Stimulated activated CD4-positive, alpha-beta T cell treated with anti-CD3 and anti-CD28 coated beads, TNF-alpha, amount 100 ng/mL, for 24 hours (primary cell): ENCODE data around the gene C5orf34.
A peak's percentile ranks its signal among the peaks of the same experiment; 100 is the strongest.
"Not testable (repeated sequence)": the region's sequence is repeated elsewhere in the genome, so short reads cannot be mapped to it uniquely, and the experiment has no call there.

Experiments
- DNase-seq, 3 experiments: peaks; one replicate each; pipeline ENCODE4 v3.0.0-alpha.2; 2020; ENCODE audit warnings: low read depth in 3 of 3

C5orf34 gene

DNA sequence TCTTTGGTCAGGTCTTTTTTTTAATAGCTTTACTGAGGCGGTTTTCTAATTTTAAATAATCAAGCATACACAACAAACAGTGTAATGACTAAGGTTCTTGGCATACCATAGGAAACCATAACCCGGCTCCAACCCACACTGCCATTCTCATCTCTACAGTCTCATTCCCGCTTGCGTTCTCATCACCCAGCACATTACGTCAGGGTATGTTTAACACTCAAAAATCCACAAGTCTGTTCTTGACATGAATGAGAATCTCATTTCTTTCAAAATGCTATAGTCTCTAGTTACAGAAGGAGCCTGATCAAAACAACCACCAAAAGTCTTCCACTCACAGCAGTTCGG lies 505 bp downstream of the C5orf34 start:
- DNase-seq, result peak in 1 of 3 experiments; percentile 19

DNA sequence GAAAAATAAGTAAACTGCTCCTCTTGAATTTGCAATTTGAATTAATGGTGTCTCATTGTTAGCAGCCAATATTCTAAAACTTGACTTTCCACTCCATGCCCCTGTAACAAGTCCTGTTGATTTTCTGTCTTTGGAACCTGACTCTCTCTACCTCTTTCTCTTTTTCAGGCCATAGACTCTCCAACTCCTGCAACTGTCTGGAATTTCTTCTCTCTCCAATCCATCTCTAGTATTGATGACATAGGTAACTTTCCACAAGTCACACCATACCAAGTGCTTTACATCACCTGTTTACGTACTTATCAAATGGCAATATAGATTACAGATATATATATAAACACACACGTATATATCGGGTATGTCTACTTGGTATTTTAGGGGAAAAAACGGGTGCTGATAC lies 923 bp downstream of the C5orf34 start:
- DNase-seq, result no peak

DNA sequence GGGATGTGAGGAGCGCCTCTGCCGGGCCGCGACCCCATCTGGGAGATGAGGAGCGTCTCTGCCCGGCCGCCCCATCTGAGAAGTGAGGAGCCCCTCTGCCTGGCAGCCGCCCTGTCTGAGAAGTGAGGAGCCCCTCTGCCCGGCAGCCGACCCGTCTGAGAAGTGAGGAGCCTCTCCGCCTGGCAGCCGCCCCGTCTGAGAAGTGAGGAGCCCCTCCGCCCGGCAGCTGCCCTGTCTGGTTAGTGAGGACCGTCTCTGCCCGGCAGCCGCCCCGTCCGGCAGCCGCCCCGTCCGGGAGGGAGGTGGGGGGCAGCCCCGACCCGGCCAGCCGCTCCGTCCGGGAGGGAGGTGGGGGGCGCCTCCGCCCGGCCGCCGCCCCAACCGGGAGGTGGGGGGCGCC lies 3.9 kb downstream of the C5orf34 start:
- DNase-seq, result not testable (repeated sequence)

DNA sequence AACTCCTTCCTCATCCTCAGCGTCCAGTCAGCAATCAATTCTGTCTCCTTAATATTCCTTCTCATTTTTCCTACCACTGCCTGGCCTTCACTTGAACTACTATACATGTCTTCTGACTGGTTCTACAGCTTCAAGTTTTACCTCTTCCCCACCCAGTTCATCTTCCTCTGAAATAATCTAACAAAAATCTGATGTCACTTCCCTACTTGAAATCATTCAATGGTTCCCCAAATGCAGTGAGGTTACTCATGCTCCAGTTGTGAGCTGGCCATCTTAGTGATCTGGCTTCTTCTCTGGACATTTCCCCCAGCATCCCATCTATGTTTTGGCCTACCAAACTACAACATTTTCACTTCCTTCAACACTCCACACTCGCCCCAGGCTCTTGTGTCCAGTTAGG lies 16.4 kb downstream of the C5orf34 start:
- DNase-seq, result no peak

DNA sequence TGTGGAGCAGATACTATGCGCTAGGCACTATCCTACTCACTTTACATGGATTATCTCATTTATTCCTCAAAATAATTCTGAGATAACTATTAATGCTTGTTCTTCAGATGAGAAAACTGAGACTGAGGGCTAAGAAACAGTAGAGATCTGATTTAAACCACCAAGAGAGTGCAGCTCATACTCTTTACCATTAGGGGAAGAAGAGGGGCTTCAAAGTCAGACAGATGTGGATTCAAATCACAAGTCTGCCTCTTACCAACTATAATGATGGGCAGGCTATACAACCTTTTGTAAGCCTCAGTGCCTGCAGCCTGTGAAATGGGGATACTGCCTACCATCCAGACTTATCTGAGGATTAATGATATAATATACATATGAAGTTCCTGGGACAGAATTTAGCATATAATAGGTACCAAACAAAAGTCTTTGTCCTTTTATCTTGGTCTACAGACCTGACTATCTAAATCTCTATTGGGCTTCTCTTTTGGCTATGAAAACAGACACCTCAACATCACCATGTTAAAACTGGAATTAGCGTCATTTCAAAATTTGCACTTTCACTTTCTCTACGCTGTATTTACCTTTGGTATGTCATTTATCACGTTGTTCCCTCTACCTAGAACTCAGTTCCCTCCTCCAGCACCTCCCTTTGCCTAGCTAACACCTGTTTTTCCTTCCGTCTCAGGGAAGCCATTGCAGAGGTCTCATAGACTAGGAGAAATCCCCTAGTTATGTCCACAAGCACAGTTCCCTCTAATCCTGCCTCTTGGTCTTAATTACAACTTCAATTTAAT lies 17.4 kb downstream of the C5orf34 start:
- DNase-seq, result no peak

DNA sequence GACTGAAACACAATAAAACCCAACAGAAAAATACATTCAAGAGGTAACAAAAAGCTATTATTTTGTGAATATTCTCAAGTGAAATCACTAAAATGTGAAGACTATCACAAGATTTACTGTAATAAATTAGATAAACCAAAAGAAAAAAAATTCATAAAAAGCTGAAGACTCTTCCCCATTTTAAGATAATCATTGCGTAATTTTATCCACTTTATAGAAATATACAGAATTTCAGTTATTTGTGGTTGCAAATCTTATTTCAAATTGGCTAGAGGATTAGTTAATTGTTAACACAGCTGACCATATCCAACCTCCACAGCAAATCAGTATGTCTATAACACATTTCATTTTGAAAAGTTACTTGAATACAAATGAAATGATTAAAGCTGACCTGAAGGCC lies 23.6 kb downstream of the C5orf34 start:
- DNase-seq, result no peak

DNA sequence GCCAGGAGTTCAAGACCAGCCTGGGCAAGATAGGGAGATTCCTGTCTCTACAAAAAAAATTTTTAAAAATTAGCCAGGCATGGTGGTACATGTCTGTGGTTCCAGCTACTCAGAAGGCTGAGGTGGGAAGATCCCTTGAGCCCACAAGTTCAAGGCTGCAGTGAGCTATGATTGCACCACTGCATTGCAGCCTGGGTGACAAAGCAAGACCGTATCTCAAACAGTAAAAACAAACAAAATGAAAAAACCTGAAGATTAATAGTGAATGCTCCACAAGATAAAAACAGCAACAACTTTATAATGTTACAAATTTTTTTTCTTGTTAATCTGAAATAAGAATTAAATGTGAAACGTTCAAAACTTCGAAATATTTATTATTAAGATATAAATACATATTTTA lies 28.6 kb downstream of the C5orf34 start:
- DNase-seq, result no peak

DNA sequence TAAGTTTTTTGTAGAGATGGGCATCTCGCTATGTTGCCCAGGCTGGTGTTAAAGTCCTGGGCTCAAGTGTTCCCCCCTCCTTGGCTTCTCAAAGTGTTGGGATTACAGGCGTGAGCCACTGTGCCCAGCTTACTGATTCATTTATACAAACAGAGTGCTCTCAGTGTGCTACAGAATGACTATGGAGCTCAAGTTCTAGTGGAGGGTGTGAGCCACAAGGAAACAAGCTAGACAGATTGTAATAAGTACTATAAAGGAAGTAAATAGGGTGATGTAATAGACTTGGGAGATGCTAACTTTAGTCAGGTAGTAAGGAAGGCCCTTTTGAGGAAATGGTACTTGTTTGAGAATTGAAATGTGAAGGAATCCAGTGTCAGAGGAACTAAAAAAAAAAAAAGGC lies 29.5 kb downstream of the C5orf34 start:
- no peak for DNase-seq

DNA sequence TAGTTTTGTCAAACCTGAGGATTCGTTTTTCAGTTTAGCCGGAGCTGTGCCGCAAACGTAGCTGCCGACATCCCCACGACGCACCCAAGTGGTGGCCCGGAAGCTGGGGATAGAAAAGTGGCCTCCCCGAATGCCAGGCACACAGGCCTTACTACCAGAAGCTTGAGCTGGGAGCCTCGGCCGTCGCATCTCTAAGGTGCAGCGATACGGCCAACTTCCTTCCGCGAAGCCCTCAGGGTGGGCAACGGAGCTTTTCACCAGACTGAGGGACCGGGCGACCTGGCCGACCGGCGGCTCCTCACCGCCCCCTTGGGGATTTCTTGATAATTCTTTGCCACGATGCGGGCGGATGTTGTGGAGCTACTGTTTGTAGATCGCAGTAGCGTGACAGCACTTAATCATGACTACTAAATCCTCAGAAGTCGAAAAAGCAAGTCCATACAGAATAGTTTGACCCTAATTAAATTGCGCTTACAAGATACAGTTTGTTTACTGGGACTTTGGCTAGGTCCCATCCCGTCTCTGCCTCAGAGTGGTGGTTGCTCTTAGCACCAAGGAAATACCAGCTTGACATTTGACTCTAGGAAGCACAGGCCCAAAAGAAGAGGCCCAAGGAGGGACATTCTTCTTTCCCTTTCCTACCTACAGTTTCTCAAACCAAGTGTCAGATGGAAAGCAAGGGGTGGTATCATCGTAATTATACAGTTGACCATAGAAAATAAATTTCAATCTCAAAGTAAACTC lies 30.7 kb downstream of the C5orf34 start:
- DNase-seq, result peak; percentile 74 to 81 (median 81)

DNA sequence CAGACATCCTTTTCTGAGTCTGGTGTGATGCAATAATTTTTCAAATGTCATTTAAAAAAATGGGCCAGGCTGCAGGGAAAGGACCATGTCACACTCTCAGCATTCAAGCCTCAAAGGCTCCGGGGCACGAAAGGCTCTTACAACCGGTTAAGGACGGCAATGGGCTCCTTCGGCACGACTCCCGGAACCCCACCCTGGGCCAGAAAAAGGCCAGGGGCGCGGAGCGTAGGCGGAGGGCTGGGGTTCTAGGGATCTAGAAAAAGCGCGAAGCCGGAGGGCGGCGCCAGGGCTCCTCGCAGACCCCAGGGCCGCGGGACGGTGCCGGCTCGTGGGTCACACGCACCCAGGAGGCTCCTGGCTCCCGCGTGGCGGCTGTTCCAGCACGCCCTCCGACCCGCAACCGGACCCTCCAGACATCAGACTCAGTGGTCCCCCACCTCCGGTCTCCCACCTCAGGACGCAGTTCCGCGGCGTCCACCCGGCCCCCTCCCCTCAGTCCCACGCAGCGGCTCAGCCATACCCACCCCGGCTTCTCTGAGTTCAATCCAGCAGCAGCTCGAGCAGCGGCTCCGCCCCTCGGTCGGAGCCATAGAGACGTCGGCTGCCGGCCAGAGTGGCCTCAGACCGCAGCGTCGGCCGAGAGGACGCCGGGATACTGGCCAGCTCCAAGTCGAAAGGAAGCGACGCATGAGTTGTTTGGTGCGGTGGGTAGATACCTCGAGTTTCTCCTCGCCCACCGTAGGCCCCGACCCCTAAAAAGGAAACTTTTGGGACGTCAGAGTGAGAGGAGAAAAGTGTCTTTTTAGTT lies 31.4 kb downstream of the C5orf34 start, which contains the start of gene TMEM267:
TMEM267 (minus strand) TSS at position 568 of the 808 bp plus-strand sequence. CDS start 29,896 bp downstream, outside the sequence.
- peak; percentile 71 to 82 (median 75) for DNase-seq

DNA sequence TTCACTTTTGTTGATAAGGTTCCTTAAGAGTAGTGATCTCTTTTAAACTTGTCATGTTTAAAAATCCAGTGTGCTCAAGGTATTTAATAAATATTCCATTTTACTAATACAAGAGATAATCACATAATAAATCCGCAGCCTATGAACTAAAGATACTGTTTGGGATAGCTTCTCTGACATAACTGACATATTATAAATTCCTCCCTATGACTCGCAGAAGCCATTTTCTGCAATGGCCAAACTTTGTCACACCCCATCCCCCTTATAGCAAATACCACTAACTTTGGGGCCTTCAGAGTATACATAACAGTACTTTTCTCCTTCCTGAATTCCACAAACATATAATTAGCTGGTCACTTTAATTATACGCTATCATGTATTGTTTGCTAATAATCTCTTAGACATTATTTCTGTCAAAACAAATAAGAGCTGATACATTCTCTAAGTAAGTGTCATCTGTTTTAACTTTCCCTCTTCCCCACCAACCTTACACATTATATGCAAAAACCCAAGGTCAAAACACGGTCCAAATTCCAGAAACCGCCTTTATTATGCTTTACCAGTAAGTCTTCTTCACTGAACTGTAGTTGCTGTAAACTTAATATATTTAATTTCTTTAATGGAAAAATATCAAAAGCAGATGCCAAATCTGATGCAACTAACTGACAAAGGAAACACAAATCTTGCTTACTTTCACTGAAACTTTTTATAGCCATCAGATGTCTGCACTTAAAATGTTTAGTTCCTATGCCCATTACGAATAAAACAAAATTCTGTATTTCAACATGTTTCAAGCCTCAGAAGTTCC lies 32.3 kb downstream of the C5orf34 start:
- no peak for DNase-seq

DNA sequence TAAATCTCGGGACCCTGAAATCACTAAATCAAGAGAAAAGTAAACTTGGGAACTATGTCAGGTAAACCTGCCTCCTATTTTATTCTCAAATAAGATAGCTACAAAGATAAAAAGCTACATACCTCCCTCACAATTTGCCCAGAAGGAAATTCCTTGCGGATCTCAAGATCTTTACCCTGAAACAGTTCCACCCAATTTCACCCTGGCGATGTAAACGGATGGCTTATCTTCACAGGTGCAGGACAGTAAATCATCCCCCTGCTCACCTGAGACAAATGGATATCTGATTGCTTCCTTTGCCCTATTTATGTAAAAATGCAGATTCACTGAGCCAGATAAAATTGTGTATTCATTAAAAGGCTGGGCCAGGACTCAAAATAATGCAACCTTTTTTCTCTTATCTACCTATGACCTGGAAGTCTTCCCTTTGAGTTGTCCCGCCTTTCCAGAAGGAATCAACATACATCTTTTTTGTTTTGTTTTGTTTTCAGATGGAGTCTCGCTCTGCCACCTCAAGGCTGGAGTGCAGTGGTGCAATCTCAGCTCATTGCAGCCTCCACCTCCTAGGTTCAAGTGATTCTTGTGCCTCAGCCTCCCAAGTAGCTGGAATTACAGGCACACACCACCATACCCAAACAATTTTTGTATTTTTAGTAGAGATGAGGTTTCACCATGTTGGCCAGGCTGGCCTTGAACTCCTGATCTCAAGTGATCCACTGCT lies 45.1 kb downstream of the C5orf34 start:
- DNase-seq, result no peak

DNA sequence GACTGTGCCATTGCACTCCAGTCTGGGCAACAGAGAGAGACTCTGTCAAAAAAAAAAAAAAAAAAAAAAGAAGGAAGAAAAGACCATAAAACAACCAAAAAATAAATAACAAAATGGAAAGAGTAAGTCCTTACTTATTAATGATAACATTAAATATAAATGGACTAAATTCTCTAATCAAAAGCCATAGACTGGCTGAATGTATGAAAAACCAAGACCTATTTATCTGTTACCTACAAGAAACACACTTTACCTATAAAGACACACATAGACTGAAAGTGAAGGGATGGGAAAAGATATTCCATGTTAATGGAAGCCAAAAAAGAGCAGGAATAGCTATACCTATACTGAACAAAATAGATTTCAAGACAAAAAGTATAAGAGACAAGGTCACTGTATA lies 47.8 kb downstream of the C5orf34 start:
- DNase-seq, result no peak

DNA sequence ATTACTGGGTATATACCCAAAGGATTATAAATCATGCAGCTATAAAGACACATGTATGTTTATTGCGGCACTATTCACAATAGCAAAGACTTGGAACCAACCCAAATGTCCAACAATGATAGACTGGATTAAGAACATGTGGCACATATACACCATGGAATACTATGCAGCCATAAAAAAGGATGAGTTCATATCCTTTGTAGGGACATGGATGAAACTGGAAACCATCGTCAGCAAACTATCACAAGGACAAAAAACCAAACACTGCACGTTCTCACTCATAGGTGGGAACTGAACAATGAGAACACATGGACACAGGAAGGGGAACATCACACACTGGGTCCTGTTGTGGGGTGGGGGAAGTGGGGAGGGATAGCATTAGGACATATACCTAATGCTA lies 49.5 kb downstream of the C5orf34 start:
- not testable (repeated sequence) for DNase-seq

DNA sequence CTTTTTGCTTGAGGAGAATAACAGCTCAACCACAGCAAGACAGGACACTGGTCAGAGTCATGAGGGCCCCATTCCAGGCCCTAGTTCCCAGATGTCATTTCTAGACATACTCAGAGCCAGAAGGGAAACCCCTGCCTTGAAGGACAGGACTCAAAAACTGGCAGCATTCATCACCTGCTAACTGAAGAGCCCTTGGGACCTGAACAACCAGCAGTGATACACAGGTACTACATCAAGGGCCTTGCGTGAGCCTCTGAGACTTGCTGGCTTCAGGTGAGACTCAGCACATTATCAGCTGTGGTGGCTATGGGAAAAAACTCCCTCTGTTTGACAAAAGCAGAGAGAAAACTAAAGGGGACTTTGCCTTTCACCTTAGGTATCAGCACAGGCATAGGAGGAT lies 53.9 kb downstream of the C5orf34 start:
- no peak for DNase-seq

DNA sequence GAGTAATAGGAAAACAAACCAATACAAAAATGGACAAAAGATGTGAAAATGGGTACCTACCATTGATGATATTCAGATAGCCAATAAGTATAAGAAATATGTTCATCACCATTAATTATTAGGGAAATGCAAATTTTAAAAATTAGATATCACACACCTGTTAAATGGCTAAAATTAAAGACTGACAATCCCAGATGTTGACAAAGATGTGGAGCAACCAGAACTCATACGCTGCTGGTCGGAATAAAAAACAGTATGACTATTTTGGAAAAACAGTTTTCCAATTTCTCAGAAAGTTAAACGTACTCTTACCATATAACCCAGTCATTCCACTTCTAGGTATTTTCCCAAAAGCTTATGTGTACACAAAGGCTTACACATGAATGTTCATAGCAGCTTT lies 58.4 kb downstream of the C5orf34 start:
- no peak for DNase-seq

DNA sequence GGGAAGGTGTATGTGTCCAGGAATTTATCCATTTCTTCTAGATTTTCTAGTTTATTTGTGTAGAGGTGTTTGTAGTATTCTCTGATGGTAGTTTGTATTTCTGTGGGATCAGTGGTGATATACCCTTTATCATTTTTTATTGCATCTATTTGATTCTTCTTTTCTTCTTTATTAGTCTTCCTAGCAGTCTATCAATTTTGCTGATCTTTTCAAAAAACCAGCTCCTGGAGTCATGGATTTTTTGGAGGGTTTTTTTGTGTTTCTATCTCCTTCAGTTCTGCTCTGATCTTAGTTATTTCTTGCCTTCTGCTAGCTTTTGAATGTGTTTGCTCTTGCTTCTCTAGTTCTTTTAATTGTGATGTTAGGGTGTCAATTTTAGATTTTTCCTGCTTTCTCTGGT lies 73.4 kb downstream of the C5orf34 start:
- not testable (repeated sequence) for DNase-seq

DNA sequence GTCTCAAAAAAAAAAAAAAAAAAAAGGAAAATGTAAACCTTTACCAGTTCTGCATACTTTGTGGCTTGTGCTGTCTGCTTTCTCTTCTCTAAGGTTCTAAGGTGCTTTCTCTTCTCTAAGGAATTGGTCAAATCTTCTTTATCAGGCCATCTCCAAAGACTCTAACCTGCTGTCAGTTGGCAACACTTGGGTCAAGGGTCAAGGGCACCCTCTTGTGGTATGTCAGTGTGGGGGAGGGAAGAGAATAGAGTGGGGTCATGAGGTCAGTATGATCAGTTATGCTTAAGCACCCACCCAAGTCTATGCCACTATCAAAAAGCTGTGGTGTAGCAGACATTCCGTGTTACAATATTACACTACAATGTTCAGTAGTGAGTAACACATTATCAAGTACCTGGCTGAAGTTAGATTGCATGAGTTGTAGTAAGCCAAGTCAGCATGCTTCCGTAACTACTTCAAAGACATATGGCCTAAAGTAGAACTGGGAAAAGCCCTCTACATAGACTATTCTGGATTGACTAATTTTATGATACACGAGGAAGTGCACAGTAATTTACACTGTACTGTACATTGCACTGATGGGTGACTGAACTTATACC lies 77.8 kb downstream of the C5orf34 start:
- DNase-seq, result no peak
